Gastroesophageal sphincter (tissue), 3 donors: ENCODE data around the gene SMPX.

Experiments
- EP300 ChIP-seq: sonication (generic); formaldehyde crosslinking; IDR thresholded peaks from one replicate; pipeline ENCODE4 v1.6.1; 2017; ENCODE audit warnings: antibody characterized with exemption, mild to moderate bottlenecking
- POLR2AphosphoS5 ChIP-seq: sonication (generic); formaldehyde crosslinking; IDR thresholded peaks from one replicate; pipeline ENCODE4 v1.6.1; 2017; ENCODE audit warnings: antibody characterized with exemption
- TF ChIP-seq, protein P1 (sequence below), 4 experiments: fragments of 200-600 bp in 2 of 4; fragments of 450-650 bp in 2 of 4; sonication (generic) in 1 of 4; IDR thresholded peaks; one replicate each; pipeline ENCODE4 v1.5.1; 2017 to 2019; ENCODE audit warnings: antibody characterized with exemption in 4 of 4, mild to moderate bottlenecking in 2 of 4, moderate library complexity in 2 of 4

DNA sequence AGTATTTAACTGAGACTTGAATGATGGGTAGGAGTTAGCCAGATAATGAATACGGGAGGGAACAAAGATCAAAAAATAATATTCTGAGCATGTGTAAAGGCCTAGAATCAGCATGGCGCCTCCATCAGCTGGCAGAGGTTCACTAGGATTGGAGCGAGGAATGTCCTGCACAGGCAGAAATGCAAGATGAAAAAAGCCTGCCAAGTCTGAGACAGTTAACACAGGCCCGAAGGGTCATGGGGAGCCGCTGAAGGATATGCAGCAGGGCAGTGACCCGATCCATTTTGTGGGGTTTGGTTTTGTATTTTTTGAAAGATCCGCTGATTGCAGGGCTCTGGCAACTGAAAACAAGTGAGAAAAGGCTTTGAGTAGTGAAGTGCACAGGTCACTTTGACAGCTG is 40.1 kb downstream of the SMPX start:
- TF ChIP-seq, protein P1, sequence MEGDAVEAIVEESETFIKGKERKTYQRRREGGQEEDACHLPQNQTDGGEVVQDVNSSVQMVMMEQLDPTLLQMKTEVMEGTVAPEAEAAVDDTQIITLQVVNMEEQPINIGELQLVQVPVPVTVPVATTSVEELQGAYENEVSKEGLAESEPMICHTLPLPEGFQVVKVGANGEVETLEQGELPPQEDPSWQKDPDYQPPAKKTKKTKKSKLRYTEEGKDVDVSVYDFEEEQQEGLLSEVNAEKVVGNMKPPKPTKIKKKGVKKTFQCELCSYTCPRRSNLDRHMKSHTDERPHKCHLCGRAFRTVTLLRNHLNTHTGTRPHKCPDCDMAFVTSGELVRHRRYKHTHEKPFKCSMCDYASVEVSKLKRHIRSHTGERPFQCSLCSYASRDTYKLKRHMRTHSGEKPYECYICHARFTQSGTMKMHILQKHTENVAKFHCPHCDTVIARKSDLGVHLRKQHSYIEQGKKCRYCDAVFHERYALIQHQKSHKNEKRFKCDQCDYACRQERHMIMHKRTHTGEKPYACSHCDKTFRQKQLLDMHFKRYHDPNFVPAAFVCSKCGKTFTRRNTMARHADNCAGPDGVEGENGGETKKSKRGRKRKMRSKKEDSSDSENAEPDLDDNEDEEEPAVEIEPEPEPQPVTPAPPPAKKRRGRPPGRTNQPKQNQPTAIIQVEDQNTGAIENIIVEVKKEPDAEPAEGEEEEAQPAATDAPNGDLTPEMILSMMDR (IDR thresholded peaks at IDR 0.05), result no peak
- TF ChIP-seq EP300 (no peak), POLR2AphosphoS5 (no peak)
